Astrocyte of the spinal cord (primary cell): Measurements from ENCODE around the gene GVQW3.

Experiments
- DNase-seq: peaks from one replicate; pipeline ENCODE4 v3.0.0; 2011; ENCODE audit warnings: low read depth, low spot score
- H3K4me3 ChIP-seq: 2 replicates; pipeline ENCODE4 v1.5.1; 2011; ENCODE audit warnings: low read depth, mild to moderate bottlenecking, low read length, moderate library complexity
- in situ Hi-C: cut with HindIII; loops from 2 replicates; pipeline ENCODE4 v1.10.0; 2017; ENCODE audit warnings: low sequenced_read_pairs
- TF ChIP-seq, protein P1 (sequence below): IDR thresholded peaks from 2 replicates; pipeline ENCODE4 v1.5.1; 2012; ENCODE audit warnings: low read depth, mild to moderate bottlenecking, low read length, inconsistent platforms

GVQW3 gene

DNA sequence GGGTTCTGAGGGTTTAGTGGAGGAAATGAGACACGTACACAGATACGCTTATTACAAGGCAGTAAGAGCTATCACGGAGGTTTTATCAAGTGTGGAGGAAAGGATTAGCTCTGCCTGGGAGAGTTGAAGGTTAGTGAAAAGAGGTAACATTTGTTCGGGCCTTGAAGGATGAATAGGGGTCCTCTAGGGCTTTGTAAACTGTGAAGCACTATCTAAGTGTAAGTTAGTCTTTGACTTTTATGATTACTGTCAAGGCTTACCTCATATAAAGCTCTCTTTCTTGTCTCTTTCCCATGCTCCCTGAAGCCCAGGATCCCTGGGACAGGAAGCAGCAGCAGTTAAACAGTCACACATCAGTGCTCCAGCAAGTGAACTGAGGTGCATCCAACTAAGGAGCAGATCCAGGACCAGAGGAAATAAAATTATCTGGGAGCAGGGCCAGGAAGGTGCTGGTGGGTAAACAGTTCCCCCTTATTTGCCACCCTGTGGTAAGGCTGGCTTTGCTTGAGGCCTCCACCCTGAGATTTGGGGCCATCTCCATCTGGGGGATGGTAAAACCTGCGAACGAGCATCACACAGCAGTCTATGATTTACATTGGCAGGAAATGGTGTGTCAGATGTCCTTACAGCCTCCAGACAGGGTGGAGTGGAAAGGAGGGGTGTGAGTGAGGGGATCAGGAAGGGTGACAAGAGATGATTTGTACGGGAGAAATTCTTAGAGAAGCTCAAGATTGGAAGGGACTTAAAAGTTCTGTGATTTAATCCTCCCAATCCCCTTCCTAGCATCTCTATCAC is 27.2 kb downstream of the GVQW3 start:
- H3K4me3 ChIP-seq = no peak overlapping the region
- no peak for DNase-seq
- in situ Hi-C loops = no loop called here
- TF ChIP-seq, protein P1, sequence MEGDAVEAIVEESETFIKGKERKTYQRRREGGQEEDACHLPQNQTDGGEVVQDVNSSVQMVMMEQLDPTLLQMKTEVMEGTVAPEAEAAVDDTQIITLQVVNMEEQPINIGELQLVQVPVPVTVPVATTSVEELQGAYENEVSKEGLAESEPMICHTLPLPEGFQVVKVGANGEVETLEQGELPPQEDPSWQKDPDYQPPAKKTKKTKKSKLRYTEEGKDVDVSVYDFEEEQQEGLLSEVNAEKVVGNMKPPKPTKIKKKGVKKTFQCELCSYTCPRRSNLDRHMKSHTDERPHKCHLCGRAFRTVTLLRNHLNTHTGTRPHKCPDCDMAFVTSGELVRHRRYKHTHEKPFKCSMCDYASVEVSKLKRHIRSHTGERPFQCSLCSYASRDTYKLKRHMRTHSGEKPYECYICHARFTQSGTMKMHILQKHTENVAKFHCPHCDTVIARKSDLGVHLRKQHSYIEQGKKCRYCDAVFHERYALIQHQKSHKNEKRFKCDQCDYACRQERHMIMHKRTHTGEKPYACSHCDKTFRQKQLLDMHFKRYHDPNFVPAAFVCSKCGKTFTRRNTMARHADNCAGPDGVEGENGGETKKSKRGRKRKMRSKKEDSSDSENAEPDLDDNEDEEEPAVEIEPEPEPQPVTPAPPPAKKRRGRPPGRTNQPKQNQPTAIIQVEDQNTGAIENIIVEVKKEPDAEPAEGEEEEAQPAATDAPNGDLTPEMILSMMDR = no peak

DNA sequence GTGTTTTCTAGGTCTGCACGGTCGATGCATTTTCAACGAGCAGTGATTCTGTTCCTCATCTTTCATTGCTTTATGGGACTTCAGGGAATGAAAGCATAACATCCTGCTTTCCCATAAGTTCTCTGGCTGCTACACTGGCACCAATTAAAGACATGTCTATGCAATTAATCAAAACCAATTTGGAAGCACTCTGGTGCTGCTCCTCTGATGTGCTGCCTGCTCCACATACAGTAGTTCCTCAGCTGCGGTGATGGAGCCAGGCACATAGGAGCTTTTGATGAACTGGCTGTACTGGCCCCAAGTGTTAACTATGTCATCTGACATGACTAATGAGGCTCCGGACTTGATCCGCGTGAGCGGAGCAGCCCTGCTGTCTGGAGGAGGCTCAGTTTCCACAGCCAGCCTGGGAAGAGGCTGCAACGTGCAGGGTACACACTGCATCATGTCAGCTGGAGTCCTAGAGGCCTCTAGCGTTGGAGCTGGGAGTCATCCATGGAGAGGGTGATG is 29.8 kb downstream of the GVQW3 start:
- in situ Hi-C loops = no loop called here
- TF ChIP-seq, protein P1 = no peak
- no peak for DNase-seq
- H3K4me3 ChIP-seq = no peak overlapping the region

DNA sequence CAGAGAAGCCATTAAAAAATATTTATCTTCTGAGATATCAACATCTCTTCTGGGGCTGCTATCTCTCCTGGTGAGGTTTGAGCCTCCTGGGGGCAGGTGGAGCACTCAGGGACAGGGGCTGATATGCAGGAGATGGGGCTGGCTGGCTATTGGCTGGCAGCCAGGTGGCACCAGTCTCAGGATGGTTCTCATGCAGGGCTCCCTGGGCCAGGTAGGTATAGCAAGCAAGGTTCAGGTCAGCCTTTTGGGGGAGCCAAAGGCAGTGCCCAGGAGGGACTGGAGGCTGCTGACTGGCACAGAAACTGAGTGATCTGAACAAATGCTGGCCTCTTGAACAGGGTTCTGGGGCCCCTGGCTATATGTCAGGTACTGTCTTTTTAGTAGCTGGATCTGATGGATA is 34.0 kb downstream of the GVQW3 start:
- in situ Hi-C loops = no loop called here
- H3K4me3 ChIP-seq = no peak overlapping the region
- no peak for DNase-seq
- TF ChIP-seq, protein P1 = no peak

DNA sequence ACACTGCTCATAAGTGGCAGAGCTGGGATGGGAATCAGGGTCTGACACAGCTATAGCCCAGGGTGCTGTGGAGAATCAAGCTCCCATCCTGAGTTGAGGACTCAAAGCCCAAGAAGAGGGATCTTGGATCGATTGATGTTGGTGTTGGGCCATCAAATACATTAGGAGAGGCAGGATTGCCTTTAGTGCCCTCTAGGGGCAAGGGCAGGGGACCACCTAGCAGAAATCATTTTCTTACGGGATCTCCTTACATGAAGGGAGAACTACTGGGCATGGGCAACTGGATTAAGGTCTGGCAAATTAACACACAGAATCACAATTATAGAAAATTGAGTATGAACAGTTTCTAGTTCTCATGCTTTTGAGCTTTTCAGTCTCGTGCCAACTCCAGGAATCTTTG is 38.8 kb downstream of the GVQW3 start:
- no peak overlapping the region for H3K4me3 ChIP-seq
- DNase-seq = no peak
- in situ Hi-C loops = no loop called here
- TF ChIP-seq, protein P1 = peak; percentile 26

DNA sequence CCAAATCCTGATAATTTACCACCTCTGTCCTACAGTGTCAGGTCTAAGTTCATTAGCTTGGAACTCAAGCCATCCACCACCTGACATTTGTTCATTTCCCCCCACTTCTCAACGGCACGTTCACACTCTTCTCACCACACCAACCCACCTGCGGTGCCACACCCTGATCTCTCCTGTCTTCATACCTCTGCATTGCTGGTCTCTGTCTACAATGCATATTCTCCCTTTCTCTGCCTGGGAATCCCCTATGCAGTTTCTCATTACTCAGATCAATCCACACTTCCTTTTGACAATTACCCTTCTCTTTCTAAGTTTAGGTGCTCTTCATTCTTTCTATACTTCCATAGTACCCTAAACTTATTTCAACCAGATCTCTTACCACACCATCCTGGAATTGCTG is 43.3 kb downstream of the GVQW3 start:
- H3K4me3 ChIP-seq = no peak overlapping the region
- TF ChIP-seq, protein P1 = no peak
- no peak for DNase-seq
- in situ Hi-C loops = no loop called here

DNA sequence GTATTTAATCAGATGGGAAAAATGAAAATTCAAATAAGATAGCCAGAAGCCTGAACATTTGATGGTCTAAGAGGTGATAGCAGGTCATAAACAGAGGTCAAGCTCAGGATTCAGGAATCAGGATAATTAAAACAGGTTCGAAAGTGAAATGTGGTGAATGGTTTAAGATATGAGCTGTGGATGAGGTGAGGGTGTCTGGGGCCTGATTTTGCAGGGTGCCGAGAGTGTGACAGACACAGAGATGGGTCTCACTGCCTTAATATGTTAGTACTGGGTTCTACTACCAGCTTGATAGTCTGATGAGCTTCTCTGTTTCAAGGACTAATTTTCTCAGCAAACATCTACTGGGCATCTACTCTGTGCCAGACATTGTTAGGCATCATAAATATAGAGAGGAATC is 43.8 kb downstream of the GVQW3 start:
- H3K4me3 ChIP-seq = no peak overlapping the region
- TF ChIP-seq, protein P1 = no peak
- in situ Hi-C loops = no loop called here
- DNase-seq = no peak
